ENCODE data around the gene TRAF1.
A peak's percentile ranks its signal among the peaks of the same experiment; 100 is the strongest.

The TRAF1 gene

GRCh38 chr9:120889606-120890271 lies 36.9 kb downstream of the TRAF1 start:
- Histone ChIP-seq H4K20me1 (ENCODE audit: insufficient read depth, low read length) (no peaks in the 10 kb centered on the region), H2AFZ (ENCODE audit: low read length) (no peak overlapping the region), H3K9me3 (ENCODE audit: low read length) (no peaks in the 10 kb centered on the region), H3K4me3 (ENCODE audit: low read depth, low read length, poor library complexity, severe bottlenecking) (no peak overlapping the region), H3K79me2 (ENCODE audit: insufficient read depth, low read length) (no peaks in the 10 kb centered on the region), H3K9ac (ENCODE audit: low read length) (peak overlapping the region; percentile 41), H3K9me2 (ENCODE audit: low read depth, low read length) (no peaks in the 10 kb centered on the region), H3K27me3 (ENCODE audit: insufficient read depth, low read length) (no peaks in the 10 kb centered on the region), H3F3A (ENCODE audit: insufficient read depth, low read length) (no peaks in the 10 kb centered on the region), H3K36me3 (ENCODE audit: insufficient read depth, low read length) (no peaks in the 10 kb centered on the region), H3K4me1 (ENCODE audit: insufficient read depth, low read length, severe bottlenecking) (peaks cover 66% of the 10 kb centered on the region), H3K27ac (ENCODE audit: low read depth, low read length, poor library complexity, severe bottlenecking) (peak overlapping the region; percentile 95), H3K4me2 (ENCODE audit: low read length) (peak overlapping the region; percentile 34; the same call in 1 of the 2 replicates)
- TF ChIP-seq EZH2 (IDR thresholded peaks at IDR 0.05; ENCODE audit: borderline replicate concordance, low read length): no peak
- TF ChIP-seq CTCF (IDR thresholded peaks at IDR 0.05; ENCODE audit: low read length): no peak

GRCh38 chr9:120888626-120889025 lies 38.0 kb downstream of the TRAF1 start:
- Histone ChIP-seq H3K27me3 (ENCODE audit: insufficient read depth, low read length) (no peaks in the 10 kb centered on the region), H3K9ac (ENCODE audit: low read length) (no peak overlapping the region), H2AFZ (ENCODE audit: low read length) (no peak overlapping the region), H3K27ac (ENCODE audit: low read depth, low read length, poor library complexity, severe bottlenecking) (no peak overlapping the region), H3K4me1 (ENCODE audit: insufficient read depth, low read length, severe bottlenecking) (peaks cover 58% of the 10 kb centered on the region), H3K79me2 (ENCODE audit: insufficient read depth, low read length) (no peaks in the 10 kb centered on the region), H3K9me2 (ENCODE audit: low read depth, low read length) (no peaks in the 10 kb centered on the region), H3K9me3 (ENCODE audit: low read length) (no peaks in the 10 kb centered on the region), H3K4me3 (ENCODE audit: low read depth, low read length, poor library complexity, severe bottlenecking) (no peak overlapping the region), H3K4me2 (ENCODE audit: low read length) (no peak overlapping the region), H4K20me1 (ENCODE audit: insufficient read depth, low read length) (no peaks in the 10 kb centered on the region), H3F3A (ENCODE audit: insufficient read depth, low read length) (no peaks in the 10 kb centered on the region), H3K36me3 (ENCODE audit: insufficient read depth, low read length) (no peaks in the 10 kb centered on the region)
- TF ChIP-seq EZH2 (IDR thresholded peaks at IDR 0.05; ENCODE audit: borderline replicate concordance, low read length): no peak
- no peak for TF ChIP-seq CTCF (IDR thresholded peaks at IDR 0.05; ENCODE audit: low read length)

DNA sequence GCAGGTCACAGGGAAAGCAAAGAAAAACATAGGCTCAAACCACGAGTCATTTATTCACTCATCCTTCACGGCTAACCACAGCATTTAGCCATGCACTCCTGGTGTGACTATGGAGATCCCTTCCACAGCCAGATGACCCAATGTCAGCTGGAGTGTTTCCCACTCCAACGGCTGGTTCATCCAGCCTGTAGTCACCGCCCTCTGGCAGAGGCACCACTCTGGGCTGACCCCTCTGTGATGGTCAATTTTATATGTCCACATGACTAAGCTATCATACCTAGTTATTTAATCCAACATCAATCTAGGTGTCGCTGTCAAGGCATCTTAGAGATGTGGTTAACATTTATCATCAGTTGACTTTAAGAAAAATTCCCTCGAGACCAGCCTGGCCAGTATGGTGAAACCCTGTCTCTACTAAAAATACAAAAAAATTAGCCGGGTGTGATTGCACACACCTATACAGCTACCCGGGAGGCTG lies 40.1 kb downstream of the TRAF1 start:
- H3K27me3 ChIP-seq (ENCODE audit: insufficient read depth, low read length): no peaks in the 10 kb centered on the region
- H3K9me2 ChIP-seq (ENCODE audit: low read depth, low read length): no peaks in the 10 kb centered on the region
- no peaks in the 10 kb centered on the region for H3F3A ChIP-seq (ENCODE audit: insufficient read depth, low read length)
- no peak overlapping the region for H3K4me3 ChIP-seq (ENCODE audit: low read depth, low read length, poor library complexity, severe bottlenecking)
- H3K4me2 ChIP-seq (ENCODE audit: low read length): no peak overlapping the region
- peak overlapping the region; percentile 27 for H3K27ac ChIP-seq (ENCODE audit: low read depth, low read length, poor library complexity, severe bottlenecking)
- no peak overlapping the region; the same call in 1 of the 2 replicates for H3K9ac ChIP-seq (ENCODE audit: low read length)
- peaks cover 47% of the 10 kb centered on the region for H3K4me1 ChIP-seq (ENCODE audit: insufficient read depth, low read length, severe bottlenecking)
- H2AFZ ChIP-seq (ENCODE audit: low read length): no peak overlapping the region
- TF ChIP-seq EZH2 (IDR thresholded peaks at IDR 0.05; ENCODE audit: borderline replicate concordance, low read length): no peak
- peak; percentile 28; the same call in 1 of the 2 replicates for TF ChIP-seq CTCF (IDR thresholded peaks at IDR 0.05; ENCODE audit: low read length)
- H4K20me1 ChIP-seq (ENCODE audit: insufficient read depth, low read length): no peaks in the 10 kb centered on the region
- H3K79me2 ChIP-seq (ENCODE audit: insufficient read depth, low read length): no peaks in the 10 kb centered on the region
- no peaks in the 10 kb centered on the region for H3K9me3 ChIP-seq (ENCODE audit: low read length)
- H3K36me3 ChIP-seq (ENCODE audit: insufficient read depth, low read length): no peaks in the 10 kb centered on the region

Data from OCI-LY1 (cell line).